DLD1 (cell line): ENCODE data around the gene PDYN.

Source experiments
- in situ Hi-C: cut with HindIII; loops from 2 replicates; pipeline ENCODE4 v1.10.0; 2017; ENCODE audit warnings: low sequenced_read_pairs

Gene PDYN

GRCh38 chr20:1952737-1953530 lies 40.9 kb downstream of the PDYN start:
- in situ Hi-C loops, result no loop called here

- in situ Hi-C loops, result no loop called here
Measured at GRCh38 chr20:1951436-1952115, 42.3 kb downstream of the PDYN start.

GRCh38 chr20:1950836-1951235 lies 43.0 kb downstream of the PDYN start:
- in situ Hi-C loops, result no loop called here

GRCh38 chr20:1949347-1950100 lies 44.3 kb downstream of the PDYN start:
- in situ Hi-C loops, result no loop called here

GRCh38 chr20:1947535-1947846 lies 46.4 kb downstream of the PDYN start:
- in situ Hi-C loops, result no loop called here

GRCh38 chr20:1946762-1947534 lies 46.9 kb downstream of the PDYN start:
- in situ Hi-C loops, result no loop called here

GRCh38 chr20:1946442-1946761 lies 47.5 kb downstream of the PDYN start:
- in situ Hi-C loops, result no loop called here

GRCh38 chr20:1945660-1946059 lies 48.2 kb downstream of the PDYN start:
- in situ Hi-C loops, result no loop called here

GRCh38 chr20:1945134-1945618 lies 48.7 kb downstream of the PDYN start:
- in situ Hi-C loops, result no loop called here

GRCh38 chr20:1944345-1945091 lies 49.3 kb downstream of the PDYN start:
- in situ Hi-C loops, result no loop called here

GRCh38 chr20:1943275-1944002 lies 50.4 kb downstream of the PDYN start:
- in situ Hi-C loops, result no loop called here

- in situ Hi-C loops, result no loop called here
Measured at GRCh38 chr20:1942486-1943274, 51.2 kb downstream of the PDYN start.

GRCh38 chr20:1942061-1942460 lies 51.8 kb downstream of the PDYN start:
- in situ Hi-C loops, result no loop called here

- in situ Hi-C loops, result no loop called here
Measured at GRCh38 chr20:1941226-1941625, 52.6 kb downstream of the PDYN start.

GRCh38 chr20:1940581-1940980 lies 53.3 kb downstream of the PDYN start:
- in situ Hi-C loops, result no loop called here

GRCh38 chr20:1939270-1939595 lies 54.6 kb downstream of the PDYN start:
- in situ Hi-C loops, result no loop called here

- in situ Hi-C loops, result no loop called here
Measured at GRCh38 chr20:1938464-1939269, 55.2 kb downstream of the PDYN start.

GRCh38 chr20:1937316-1937976 lies 56.4 kb downstream of the PDYN start:
- in situ Hi-C loops, result no loop called here
